Embryonic facial prominence (tissue), 1 donor: ENCODE results near the gene PNMT.
"Not testable (repeated sequence)": the region's sequence is repeated elsewhere in the genome, so short reads cannot be mapped to it uniquely, and the experiment has no call there.

Experiments used
- DNase-seq: peaks from one replicate; pipeline ENCODE4 v3.0.0-alpha.2; 2016; ENCODE audit errors: extremely low spot score

The PNMT gene

DNA sequence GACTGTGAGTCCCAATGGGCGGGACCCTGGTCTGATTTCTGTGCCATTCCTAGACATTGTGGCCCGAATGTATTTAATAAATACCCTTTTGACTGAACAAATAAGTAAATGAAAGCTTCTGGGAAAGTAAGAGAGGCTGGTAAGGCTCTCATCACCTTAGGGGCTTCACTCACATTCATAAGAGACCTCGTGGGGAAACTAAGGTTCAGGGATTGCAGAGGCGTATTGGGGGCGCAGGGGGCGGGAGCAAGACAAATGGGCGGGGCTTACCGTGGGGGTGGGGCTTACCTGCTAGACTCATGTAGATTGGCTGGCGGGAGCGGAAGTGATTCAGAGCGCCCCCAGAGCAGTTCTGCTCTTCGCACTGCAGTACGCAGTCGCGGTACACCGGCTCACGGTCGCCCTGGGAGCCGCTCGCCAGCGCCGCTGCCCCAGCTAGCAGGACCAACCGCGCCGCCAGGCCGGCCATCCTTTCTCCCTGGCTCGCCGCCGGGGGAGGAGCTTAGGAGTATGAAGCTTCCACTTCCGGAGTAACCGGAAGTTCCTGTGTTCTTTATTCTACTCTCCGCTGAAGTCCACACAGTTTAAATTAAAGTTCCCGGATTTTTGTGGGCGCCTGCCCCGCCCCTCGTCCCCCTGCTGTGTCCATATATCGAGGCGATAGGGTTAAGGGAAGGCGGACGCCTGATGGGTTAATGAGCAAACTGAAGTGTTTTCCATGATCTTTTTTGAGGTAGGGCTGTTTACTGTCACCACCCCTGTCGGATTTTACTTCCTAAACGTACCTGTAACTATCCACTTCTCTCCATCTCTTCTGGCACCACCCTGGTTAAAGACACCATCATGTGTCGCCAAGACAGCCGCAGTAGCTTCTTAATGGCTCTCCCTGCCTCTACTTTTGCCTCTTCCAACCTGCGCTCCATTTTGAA, 19.6 kb downstream of the PNMT start, which contains the start of gene PGAP3:
PGAP3 (minus strand) TSS at position 512 of the 929 bp plus-strand sequence; CDS start at position 469, 43 bp downstream.
- DNase-seq, result peak; percentile 77

DNA sequence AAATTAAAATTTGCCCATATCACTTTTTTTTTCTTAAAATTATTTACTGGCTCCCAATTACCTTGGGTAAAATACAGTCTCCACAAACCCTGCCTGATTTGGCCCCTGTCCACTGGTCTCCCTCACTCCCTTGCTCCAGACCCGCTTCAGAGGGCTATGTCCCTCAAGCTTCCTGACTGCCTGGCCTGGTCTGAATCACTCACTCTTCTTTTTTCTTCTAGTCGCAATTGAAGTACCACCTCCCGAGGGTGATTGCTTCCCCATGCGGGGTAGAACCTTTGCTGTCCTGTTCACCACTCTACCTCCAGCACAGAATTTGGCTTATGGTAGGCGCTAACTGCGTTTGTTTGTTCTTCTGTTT, 20.2 kb downstream of the PNMT start:
- DNase-seq, result no peak

DNA sequence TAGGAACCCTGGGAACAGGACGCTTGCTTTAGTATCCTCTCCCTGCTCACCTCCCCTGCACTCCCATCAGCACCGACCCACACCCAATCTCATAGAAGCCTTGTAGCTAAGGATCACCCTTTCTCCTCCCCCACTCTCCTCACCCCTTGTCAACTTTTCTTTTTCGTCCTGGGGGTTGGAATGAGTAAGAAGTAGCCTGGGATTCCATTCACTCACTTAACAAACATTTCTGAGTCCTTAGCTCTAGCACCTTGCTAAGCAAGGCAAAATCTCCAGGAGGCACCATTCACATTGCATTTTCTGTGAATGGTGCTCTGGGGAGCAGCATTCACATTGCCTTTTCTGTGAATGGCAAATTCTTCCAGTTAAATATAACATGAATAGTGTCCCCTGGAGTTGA, 20.7 kb downstream of the PNMT start:
- no peak for DNase-seq

DNA sequence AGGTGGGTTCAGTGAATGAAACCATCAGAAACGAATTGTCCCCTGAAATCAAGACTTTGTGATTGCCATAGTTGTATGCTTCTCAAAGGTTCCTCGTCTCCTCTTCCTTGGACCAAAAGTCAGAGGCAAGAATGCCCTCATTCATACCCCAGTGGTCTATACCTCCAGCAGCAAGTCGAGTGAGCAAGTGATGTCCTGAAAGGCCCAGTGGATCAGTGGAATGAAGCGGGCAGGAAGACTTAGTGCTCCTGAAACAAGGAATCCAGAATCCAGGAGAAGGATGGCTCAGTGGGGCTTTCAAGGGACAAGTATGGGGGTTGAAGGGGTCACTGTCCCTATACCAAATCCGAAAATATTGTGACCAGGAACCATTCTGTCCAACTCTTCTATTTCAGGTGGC, 26.3 kb downstream of the PNMT start:
- no peak for DNase-seq

- DNase-seq, result no peak
Measured at GRCh38 chr17:39695089-39695474, 26.8 kb downstream of the PNMT start.

DNA sequence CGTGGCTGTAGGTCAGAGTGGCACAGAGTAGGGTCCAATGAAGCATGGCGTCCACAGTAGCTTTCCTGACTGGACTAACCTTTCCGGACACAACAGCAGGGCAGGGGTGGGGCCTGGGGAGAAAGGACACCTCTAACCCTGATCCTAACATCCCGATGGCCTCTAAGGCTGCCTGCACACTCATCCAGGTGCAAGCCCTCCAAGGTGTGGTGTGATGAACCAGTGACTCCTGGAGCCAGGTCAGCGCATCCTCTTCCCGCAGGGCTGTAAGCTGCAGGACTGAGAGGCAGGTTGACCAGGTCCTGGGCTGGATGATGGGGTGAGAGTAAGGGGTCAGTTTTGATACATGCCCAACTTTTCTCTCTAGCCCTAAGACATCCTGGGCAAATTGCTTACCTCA, 28.5 kb downstream of the PNMT start:
- DNase-seq, result no peak

- DNase-seq, result no peak
Measured at GRCh38 chr17:39697961-39698360, 29.7 kb downstream of the PNMT start.

DNA sequence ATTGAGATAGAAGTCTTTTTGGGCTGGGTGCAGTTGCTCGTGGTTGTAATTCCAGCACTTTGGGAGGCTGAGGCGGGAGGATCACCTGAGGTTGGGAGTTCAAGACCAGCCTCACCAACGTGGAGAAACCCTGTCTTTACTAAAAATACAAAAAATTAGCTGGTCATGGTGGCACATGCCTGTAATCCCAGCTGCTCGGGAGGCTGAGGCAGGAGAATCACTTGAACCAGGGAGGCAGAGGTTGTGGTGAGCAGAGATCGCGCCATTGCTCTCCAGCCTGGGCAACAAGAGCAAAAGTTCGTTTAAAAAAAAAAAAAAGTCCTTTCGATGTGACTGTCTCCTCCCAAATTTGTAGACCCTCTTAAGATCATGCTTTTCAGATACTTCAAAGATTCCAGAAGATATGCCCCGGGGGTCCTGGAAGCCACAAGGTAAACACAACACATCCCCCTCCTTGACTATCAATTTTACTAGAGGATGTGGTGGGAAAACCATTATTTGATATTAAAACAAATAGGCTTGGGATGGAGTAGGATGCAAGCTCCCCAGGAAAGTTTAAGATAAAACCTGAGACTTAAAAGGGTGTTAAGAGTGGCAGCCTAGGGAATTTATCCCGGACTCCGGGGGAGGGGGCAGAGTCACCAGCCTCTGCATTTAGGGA, 31.0 kb downstream of the PNMT start:
- DNase-seq, result not testable (repeated sequence)

- peak; percentile 78 for DNase-seq
Measured at GRCh38 chr17:39699818-39700147, 31.5 kb downstream of the PNMT start, which contains the start of gene ERBB2. ERBB2 (plus strand) TSS chr17:39700064; CDS start chr17:39700239, 175 bp downstream.

DNA sequence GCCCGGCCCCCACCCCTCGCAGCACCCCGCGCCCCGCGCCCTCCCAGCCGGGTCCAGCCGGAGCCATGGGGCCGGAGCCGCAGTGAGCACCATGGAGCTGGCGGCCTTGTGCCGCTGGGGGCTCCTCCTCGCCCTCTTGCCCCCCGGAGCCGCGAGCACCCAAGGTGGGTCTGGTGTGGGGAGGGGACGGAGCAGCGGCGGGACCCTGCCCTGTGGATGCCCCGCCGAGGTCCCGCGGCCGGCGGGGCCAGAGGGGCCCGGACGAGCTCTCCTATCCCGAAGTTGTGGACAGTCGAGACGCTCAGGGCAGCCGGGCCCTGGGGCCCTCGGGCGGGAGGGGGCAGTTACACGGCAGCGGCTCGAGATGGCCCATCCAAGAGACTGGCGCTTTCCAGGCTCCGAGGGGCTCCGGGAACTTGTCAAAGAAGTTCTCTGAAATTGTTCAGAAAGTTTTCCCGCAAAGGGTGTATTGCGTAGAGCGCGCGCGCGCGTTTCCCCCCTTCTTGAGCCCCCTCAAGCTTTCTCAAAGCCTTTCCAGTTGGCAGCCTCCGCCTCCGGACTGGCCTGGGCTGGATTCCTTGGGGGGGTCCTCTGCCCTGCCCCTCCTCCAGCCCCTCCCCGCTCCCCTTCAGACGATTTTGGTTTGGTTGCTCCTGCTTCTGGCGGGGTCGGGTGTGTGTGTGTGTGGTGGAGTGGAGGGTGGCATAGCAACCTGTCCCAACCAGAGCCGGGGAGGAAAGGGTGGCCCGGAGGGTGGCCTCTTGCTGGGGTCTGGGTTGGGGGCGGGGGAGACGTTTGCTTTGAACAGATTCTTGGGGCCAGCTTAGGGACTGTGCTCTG, 32.1 kb downstream of the PNMT start:
- DNase-seq, result peak; percentile 67

DNA sequence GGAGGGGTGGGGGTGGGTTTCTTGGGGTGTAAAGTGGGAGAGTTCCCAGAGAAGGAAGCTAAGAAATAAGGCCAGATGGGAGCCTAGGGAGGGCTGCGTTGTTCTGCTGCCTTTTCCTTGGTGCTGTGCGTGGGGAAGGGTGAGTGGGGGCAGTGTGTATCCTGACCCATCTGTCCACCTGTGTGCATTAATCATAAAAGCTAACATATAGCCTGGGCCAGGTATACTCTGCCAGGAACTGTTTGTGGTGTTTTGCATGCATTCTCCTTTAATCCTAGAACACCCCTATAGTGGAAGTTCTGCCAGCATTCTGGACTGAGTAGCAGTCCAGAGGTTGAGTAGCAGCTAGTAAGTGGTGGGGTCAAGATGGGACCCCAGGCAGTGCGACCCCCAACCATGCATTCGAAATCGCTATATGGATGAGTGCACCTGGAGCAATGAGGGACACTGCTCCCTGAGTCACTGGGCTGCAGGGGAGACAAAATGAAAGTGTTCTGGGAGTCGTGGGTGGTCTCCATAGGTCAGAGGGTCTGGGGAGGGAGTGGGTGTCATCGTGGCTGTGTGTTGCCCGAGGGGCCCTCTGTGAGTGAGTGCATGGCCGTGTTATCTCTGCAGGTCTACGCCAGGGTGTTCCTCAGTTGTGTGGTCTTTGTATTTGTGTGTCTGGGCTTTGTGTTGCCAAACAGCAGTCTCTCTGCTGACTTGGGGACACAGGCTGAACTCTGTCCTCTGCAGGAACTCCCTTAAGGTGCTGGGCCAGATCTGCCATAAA, 32.9 kb downstream of the PNMT start:
- no peak for DNase-seq

DNA sequence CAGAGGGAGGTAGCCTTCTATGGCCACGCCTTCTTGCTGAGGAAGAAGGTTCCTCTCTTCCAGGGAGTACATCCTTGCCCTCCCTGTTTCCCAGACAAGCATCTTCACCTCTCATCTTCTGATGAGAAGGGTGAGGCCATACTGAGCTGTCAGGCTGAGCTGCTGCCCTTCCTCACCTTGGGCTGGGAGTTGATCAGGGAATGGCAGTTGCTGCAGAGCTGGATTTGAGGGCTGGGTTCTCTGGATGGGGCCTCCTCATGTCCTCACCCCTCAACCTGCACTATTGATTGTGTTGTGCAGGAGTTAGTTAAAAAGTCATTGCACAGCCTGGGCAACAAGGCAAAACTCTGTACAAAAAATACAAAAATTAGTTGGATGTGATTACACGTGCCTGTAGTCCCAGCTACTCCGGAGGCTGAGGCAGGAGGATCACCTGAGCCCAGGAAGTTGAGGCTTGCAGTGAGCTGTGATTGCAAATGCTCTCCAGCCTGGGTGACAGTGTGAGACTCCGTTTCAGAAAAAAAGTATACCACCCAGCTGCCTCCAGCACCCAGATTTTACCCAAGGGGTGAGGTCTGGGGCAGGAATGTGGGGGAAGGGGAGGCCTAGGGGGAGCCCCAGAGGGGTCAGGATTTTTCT, 33.6 kb downstream of the PNMT start:
- DNase-seq, result no peak

- no peak for DNase-seq
Measured at GRCh38 chr17:39702901-39703893, 34.9 kb downstream of the PNMT start.

- DNase-seq, result no peak
Measured at GRCh38 chr17:39703913-39704312, 35.7 kb downstream of the PNMT start.

- DNase-seq, result no peak
Measured at GRCh38 chr17:39704821-39705551, 36.7 kb downstream of the PNMT start.

DNA sequence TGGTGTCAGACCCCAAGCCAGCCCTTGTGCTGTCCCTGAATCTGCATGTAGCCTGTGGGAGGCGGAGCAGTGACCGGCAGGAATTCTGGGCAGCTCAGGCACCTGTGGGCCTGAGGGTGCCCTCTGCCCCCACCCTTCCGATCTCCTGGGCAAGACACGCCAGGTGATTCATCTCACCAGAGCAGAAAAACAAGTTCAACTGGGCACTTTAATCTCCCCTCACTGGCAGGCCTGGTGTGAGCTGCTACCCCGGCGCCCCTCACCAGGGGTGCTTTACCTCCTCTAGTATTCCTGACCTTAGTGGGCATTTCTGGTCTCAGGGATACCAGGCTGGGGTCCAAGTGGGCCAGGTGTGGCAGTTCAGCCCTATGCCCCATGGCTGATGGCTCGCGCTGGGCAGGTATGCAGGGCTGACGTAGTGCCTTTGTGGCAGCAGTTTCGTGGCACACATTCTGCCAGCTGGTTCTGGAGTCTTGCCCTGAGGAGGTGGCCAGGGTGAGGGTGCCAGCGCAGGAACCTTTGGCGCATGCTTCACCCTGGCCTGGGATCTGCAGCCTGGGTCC, 37.6 kb downstream of the PNMT start:
- DNase-seq, result no peak

DNA sequence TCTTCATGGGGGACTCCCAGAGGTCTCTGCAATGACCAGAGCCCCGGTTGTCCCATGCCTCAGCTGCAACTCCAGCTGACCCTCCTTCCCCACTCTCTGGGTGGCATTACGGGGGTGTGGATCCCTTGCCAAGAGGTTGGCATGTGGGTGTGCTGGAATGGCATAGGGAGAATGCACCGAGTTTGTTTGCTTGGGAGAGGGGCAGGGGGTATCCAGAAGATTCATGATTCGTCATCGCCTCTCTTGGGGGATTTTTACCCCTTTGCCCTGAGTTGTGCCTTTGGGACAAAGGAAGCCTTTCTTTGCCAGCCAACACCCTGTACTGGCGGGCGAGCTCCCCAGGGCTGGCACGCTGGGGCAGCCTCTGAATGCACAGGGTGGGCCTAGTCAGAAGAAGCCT, 38.1 kb downstream of the PNMT start:
- no peak for DNase-seq

GRCh38 chr17:39706921-39707337, 38.7 kb downstream of the PNMT start:
- DNase-seq, result no peak
